WERI-Rb-1 (cell line): Measurements from ENCODE around the gene ZNF516.
A peak's percentile ranks its signal among the peaks of the same experiment; 100 is the strongest.

Experiments
- DNase-seq: peaks from one replicate; pipeline ENCODE4 v3.0.0-alpha.2; 2020
- H3K27ac ChIP-seq: fragments of 250-450 bp; sonication (Bioruptor Pico); 2 replicates; pipeline ENCODE4 v1.5.1; 2020; ENCODE audit warnings: mild to moderate bottlenecking, moderate library complexity
- H3K27me3 ChIP-seq: fragments of 250-450 bp; sonication (Bioruptor Pico); 2 replicates; pipeline ENCODE4 v1.5.1; 2021; ENCODE audit warnings: mild to moderate bottlenecking, low read depth, moderate library complexity; ENCODE audit not compliant: insufficient read depth, severe bottlenecking
- H3K36me3 ChIP-seq: fragments of 250-450 bp; sonication (Bioruptor Pico); 2 replicates; pipeline ENCODE4 v1.5.1; 2020; ENCODE audit warnings: mild to moderate bottlenecking, moderate library complexity
- H3K4me3 ChIP-seq: 2 replicates; pipeline ENCODE4 v1.5.1; 2011; ENCODE audit warnings: low read depth, mild to moderate bottlenecking, control low read depth, low read length
- H3K9me3 ChIP-seq: fragments of 250-450 bp; sonication (Bioruptor Pico); 2 replicates; pipeline ENCODE4 v1.5.1; 2021; ENCODE audit warnings: mild to moderate bottlenecking, moderate library complexity; ENCODE audit not compliant: severe bottlenecking
- CTCF ChIP-seq: IDR thresholded peaks from 2 replicates; pipeline ENCODE4 v1.5.1; 2011; ENCODE audit warnings: low read depth, mild to moderate bottlenecking, control low read depth, inconsistent platforms, low read length

Gene ZNF516

DNA sequence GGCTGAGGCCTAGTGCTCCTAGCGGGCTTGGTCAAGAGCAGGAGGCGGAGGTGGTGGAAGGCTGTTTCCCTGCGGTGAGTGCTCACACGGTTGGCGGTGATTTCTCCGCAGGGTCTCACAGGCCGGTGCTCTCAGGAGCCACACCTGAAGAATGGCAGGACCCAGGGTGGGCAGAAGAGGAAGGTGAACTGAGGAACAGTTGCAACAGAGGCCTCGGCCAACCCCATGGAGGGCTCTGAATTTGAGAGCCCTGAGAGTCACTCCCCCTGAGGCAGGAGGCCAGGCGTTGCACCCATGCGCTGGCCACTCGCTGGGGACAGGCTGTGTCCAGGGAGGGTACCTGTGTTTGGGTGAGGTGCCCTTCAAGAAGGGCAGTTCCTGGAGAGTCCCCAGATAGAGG lies 35.3 kb upstream of the ZNF516 start:
- no peaks in the 10 kb centered on the region for H3K9me3 ChIP-seq
- TF ChIP-seq CTCF = no peak
- H3K4me3 ChIP-seq = no peak overlapping the region
- H3K27ac ChIP-seq = no peak overlapping the region
- no peaks in the 10 kb centered on the region for H3K36me3 ChIP-seq
- DNase-seq = no peak
- no peaks in the 10 kb centered on the region for H3K27me3 ChIP-seq

GRCh38 chr18:76529433-76529811 lies 34.4 kb upstream of the ZNF516 start:
- no peak for TF ChIP-seq CTCF
- Histone ChIP-seq H3K36me3 (no peaks in the 10 kb centered on the region), H3K9me3 (no peaks in the 10 kb centered on the region), H3K27me3 (no peaks in the 10 kb centered on the region), H3K4me3 (no peak overlapping the region), H3K27ac (no peak overlapping the region)
- DNase-seq = no peak

GRCh38 chr18:76528477-76529432 lies 33.7 kb upstream of the ZNF516 start:
- Histone ChIP-seq H3K4me3 (no peak overlapping the region), H3K9me3 (no peaks in the 10 kb centered on the region), H3K27ac (no peak overlapping the region), H3K27me3 (no peaks in the 10 kb centered on the region), H3K36me3 (no peaks in the 10 kb centered on the region)
- peak; percentile 29 for DNase-seq
- no peak for TF ChIP-seq CTCF

GRCh38 chr18:76525911-76526310 lies 30.9 kb upstream of the ZNF516 start:
- Histone ChIP-seq H3K27ac (no peak overlapping the region), H3K4me3 (no peak overlapping the region), H3K9me3 (no peaks in the 10 kb centered on the region), H3K27me3 (no peaks in the 10 kb centered on the region), H3K36me3 (no peaks in the 10 kb centered on the region)
- no peak for TF ChIP-seq CTCF
- no peak for DNase-seq

DNA sequence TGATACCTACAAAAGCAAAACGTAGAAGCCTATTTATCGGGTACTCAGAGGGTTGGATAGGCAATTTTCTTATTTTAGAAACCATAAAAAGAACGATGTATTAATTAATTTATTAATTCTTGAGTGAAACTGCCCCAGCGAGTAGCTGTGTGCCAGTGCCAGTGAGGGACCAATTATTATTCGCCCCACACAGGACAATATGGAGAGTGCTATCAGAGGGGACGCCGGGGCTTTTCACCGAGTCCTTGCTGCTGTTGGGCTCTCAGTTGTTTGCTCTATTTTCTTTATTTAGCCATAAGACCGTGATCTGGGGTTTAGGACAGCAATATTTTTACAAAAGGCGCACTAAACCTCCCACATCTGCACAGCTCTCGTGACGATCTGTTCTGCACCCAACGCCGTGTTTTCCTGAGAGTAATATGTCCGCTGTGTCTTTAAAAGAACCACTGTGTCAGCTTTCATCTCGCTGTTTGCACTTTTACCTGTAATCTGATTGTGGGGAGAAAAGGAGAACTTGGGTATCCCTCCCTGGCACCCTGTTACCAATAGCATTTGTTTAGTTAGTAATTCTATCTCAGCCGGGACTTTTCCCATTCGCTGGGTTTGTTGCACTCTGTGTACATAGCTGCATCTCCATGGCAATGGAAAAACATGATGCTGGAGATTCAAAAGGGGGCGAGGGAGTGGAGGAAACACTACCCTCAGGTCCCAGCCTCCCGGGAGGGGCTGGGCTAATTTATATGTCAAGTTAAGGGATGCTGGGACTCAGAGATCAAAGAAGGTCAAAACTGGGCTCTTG lies 30.1 kb upstream of the ZNF516 start:
- Histone ChIP-seq H3K36me3 (no peaks in the 10 kb centered on the region), H3K4me3 (no peak overlapping the region), H3K9me3 (no peaks in the 10 kb centered on the region), H3K27ac (no peak overlapping the region), H3K27me3 (no peaks in the 10 kb centered on the region)
- TF ChIP-seq CTCF = no peak
- no peak for DNase-seq
